Mesenchymal stem cell (in vitro differentiated cells and primary cell): ENCODE results near the gene KRTAP9-2.
A peak's percentile ranks its signal among the peaks of the same experiment; 100 is the strongest.

Experiments
- DNase-seq: peaks from one replicate; pipeline ENCODE4 v3.0.0-alpha.2; 2013
- H2AFZ ChIP-seq: one replicate; pipeline ENCODE4 v1.6.1; 2013; ENCODE audit warnings: low read depth, mild to moderate bottlenecking, control low read depth, inconsistent platforms, low read length, moderate library complexity
- H2AK5ac ChIP-seq: 2 replicates; pipeline ENCODE4 v1.6.1; 2013; ENCODE audit warnings: low read length, moderate library complexity, mild to moderate bottlenecking, inconsistent platforms; ENCODE audit not compliant: severe bottlenecking
- H2BK120ac ChIP-seq: one replicate; pipeline ENCODE4 v1.6.1; 2013; ENCODE audit warnings: low read depth, mild to moderate bottlenecking, inconsistent platforms, low read length, moderate library complexity
- H2BK12ac ChIP-seq, 2 experiments: one replicate each; pipeline ENCODE4 v1.6.1; 2013; ENCODE audit warnings: inconsistent platforms in 2 of 2, low read length in 2 of 2, mild to moderate bottlenecking in 2 of 2, moderate library complexity in 2 of 2, control low read depth in 1 of 2
- H2BK15ac ChIP-seq: one replicate; pipeline ENCODE4 v1.6.1; 2013; ENCODE audit warnings: mild to moderate bottlenecking, low read depth, inconsistent platforms; ENCODE audit not compliant: poor library complexity, severe bottlenecking
- H2BK5ac ChIP-seq: 2 replicates; pipeline ENCODE4 v1.6.1; 2013; ENCODE audit warnings: low read depth, mild to moderate bottlenecking, low read length, control low read depth, inconsistent platforms; ENCODE audit not compliant: poor library complexity, severe bottlenecking
- H3K14ac ChIP-seq, 2 experiments: one replicate each; pipeline ENCODE4 v1.6.1; 2013; ENCODE audit warnings: inconsistent platforms in 2 of 2, low read length in 2 of 2, control low read depth in 1 of 2, mild to moderate bottlenecking in 1 of 2, moderate library complexity in 1 of 2
- H3K18ac ChIP-seq, 2 experiments: one replicate each; pipeline ENCODE4 v1.6.1; 2013; ENCODE audit warnings: inconsistent platforms in 2 of 2, low read length in 2 of 2, control low read depth in 1 of 2, low read depth in 1 of 2, mild to moderate bottlenecking in 1 of 2
- H3K23ac ChIP-seq, 2 experiments: one replicate each; pipeline ENCODE4 v1.6.1; 2013; ENCODE audit warnings: inconsistent platforms in 2 of 2, low read length in 2 of 2, mild to moderate bottlenecking in 2 of 2, moderate library complexity in 2 of 2, control low read depth in 1 of 2
- H3K27ac ChIP-seq: 2 replicates; pipeline ENCODE4 v1.5.1; 2013; ENCODE audit warnings: mild to moderate bottlenecking, moderate library complexity, low read length, control low read depth, inconsistent platforms; ENCODE audit not compliant: poor library complexity, severe bottlenecking
- H3K27me3 ChIP-seq, 2 experiments: 2 replicates each; pipeline versions ENCODE4 v1.6.1 to v1.7.0; 2013; ENCODE audit warnings: low read length in 2 of 2, mild to moderate bottlenecking in 2 of 2, moderate library complexity in 2 of 2, control low read depth in 1 of 2, inconsistent platforms in 1 of 2; ENCODE audit not compliant: control insufficient read depth in 1 of 2, insufficient read depth in 1 of 2
- H3K36me3 ChIP-seq, 2 experiments: 2 replicates each; pipeline versions ENCODE4 v1.6.1 to v1.7.0; 2013; ENCODE audit warnings: low read length in 2 of 2, control low read depth in 1 of 2, inconsistent platforms in 1 of 2, low read depth in 1 of 2, mild to moderate bottlenecking in 1 of 2; ENCODE audit not compliant: insufficient read depth in 2 of 2, control insufficient read depth in 1 of 2
- H3K4ac ChIP-seq, 2 experiments: one replicate each; pipeline ENCODE4 v1.6.1; 2013; ENCODE audit warnings: inconsistent platforms in 2 of 2, low read length in 2 of 2, mild to moderate bottlenecking in 2 of 2, moderate library complexity in 2 of 2, control low read depth in 1 of 2, low read depth in 1 of 2
- H3K4me1 ChIP-seq: 2 replicates; pipeline ENCODE4 v1.6.1; 2013; ENCODE audit warnings: low read depth, low read length, control low read depth; ENCODE audit not compliant: control insufficient read depth, insufficient read depth
- H3K4me2 ChIP-seq: 2 replicates; pipeline ENCODE4 v1.6.1; 2013; ENCODE audit warnings: low read length, mild to moderate bottlenecking, inconsistent platforms; ENCODE audit not compliant: poor library complexity, severe bottlenecking
- H3K4me3 ChIP-seq, 2 experiments: 2 replicates each; pipeline versions ENCODE4 v1.5.1 to v1.7.0; 2013; ENCODE audit warnings: low read length in 2 of 2, mild to moderate bottlenecking in 2 of 2, control low read depth in 1 of 2, low read depth in 1 of 2; ENCODE audit not compliant: insufficient read depth in 1 of 2
- H3K79me1 ChIP-seq: replicated peaks from 2 replicates; pipeline ENCODE4 v1.6.1; 2013; ENCODE audit warnings: mild to moderate bottlenecking, control low read depth, low read length, inconsistent platforms; ENCODE audit not compliant: poor library complexity, severe bottlenecking
- H3K9ac ChIP-seq: 2 replicates; pipeline ENCODE4 v1.7.0; 2013; ENCODE audit warnings: mild to moderate bottlenecking, low read length, moderate library complexity
- H3K9me3 ChIP-seq: 2 replicates; pipeline ENCODE4 v1.7.0; 2013; ENCODE audit warnings: mild to moderate bottlenecking, low read length; ENCODE audit not compliant: control insufficient read depth
- H4K8ac ChIP-seq: one replicate; pipeline ENCODE4 v1.6.1; 2013; ENCODE audit warnings: inconsistent platforms, mild to moderate bottlenecking, low read length, moderate library complexity
- H4K91ac ChIP-seq: one replicate; pipeline ENCODE4 v1.6.1; 2013; ENCODE audit warnings: mild to moderate bottlenecking, low read length, inconsistent platforms
- WGBS: methylation state at CpG from one replicate; pipeline ENCODE4 v1.1.7; 2013; ENCODE audit warnings: mixed read lengths; 5-methylcytosine and 5-hydroxymethylcytosine counted together

The KRTAP9-2 gene

DNA sequence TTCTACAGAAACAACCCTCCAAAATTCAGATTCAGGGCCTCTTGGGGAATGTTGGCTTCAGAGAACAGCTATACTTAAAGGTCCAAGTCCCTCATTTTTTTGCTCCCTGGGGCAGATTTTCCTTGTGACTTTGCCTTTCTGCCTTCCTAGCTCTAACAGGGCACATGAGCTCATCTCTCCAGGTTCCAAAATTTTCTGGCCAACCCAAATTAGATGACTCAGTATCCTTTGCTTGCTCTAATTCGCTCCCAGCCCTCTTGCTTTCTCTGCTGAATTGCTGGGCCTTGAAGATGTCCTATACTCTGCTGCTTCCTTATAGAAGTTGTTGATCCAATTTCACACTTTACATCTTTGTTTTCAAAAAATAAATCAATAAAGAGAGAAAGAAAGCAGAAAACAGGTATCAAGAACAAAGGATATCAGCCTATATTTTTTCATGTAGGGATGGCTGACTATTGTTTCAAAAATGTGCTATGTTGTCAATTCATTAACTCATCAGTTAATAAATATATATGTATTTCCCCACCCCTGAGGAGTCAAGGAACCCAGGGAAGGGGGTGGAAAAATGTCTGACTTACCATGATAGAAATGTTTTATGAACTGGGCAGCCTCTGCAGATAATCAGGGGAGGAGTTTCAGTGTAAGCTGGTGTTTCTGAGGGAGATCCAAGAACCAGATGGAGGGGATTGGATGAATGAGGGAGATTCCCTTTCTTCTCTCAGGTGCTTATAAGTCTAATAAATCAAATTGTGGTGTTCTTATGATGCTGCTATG is 47.4 kb upstream of the KRTAP9-2 start:
- Histone ChIP-seq H2BK120ac (no peak overlapping the region), H2AK5ac (no peak overlapping the region), H3K23ac (no peak overlapping the region), H3K18ac (no peak overlapping the region), H3K27me3 (no peaks in the 10 kb centered on the region), H3K4me1 (peaks cover 4% of the 10 kb centered on the region), H3K9me3 (no peaks in the 10 kb centered on the region), H2AFZ (no peak overlapping the region), H2BK15ac (no peak overlapping the region), H3K4me3 (no peak overlapping the region), H3K4ac (no peak overlapping the region), H3K9ac (peak overlapping the region; percentile 83), H2BK5ac (no peak overlapping the region), H3K14ac (no peak overlapping the region), H4K91ac (no peak overlapping the region), H3K79me1 (no peaks in the 10 kb centered on the region), H3K4me2 (no peak overlapping the region), H4K8ac (no peak overlapping the region), H3K36me3 (no peaks in the 10 kb centered on the region), H2BK12ac (no peak overlapping the region), H3K27ac (peak overlapping the region; percentile 44)
- 86% methylated on average over 1 of the region's 1 CpG for WGBS
- no peak for DNase-seq

DNA sequence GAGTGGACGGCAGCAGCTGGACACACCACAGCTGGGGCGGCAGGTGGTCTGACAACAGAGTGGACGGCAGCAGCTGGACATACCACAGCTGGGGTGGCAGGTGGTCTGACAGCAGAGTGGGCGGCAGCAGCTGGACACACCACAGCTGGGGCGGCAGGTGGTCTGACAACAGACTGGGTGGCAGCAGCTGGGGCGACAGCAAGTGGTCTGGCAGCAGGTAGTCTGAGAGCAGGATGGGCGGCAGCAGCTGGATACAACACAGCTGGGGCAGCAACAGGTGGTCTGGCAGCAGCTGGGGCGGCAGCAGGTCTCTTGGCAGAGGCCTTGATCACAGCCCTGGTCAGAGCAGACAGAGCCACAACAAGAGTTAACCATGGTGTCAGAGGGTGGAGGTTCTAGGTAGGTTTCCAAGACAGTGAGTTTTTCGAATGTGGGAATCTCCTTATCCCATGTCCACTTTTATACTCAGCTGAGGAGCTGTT is 41.9 kb upstream of the KRTAP9-2 start, which contains the start of gene KRTAP4-1:
TSS of gene KRTAP4-1 (minus strand) at position 432 of the 482 bp plus-strand sequence. CDS start at position 375, 57 bp downstream.
- 87% methylated on average over 8 of the region's 9 CpGs for WGBS
- Histone ChIP-seq H3K9me3 (no peaks in the 10 kb centered on the region), H3K9ac (no peak within 1 kb of the TSS), H3K79me1 (no peaks in the 10 kb centered on the region), H2AK5ac (no peak within 1 kb of the TSS), H3K4me3 (no peak within 1 kb of the TSS), H4K91ac (no peak within 1 kb of the TSS), H2AFZ (no peak within 1 kb of the TSS), H3K27me3 (no peaks in the 10 kb centered on the region), H2BK12ac (no peak within 1 kb of the TSS), H4K8ac (no peak within 1 kb of the TSS), H3K27ac (no peak within 1 kb of the TSS), H3K23ac (no peak within 1 kb of the TSS), H3K36me3 (no peaks in the 10 kb centered on the region), H3K14ac (no peak within 1 kb of the TSS), H3K4me1 (peaks cover under 1% of the 10 kb centered on the region), H2BK15ac (no peak within 1 kb of the TSS), H3K18ac (no peak within 1 kb of the TSS), H2BK5ac (no peak within 1 kb of the TSS), H2BK120ac (no peak within 1 kb of the TSS), H3K4me2 (no peak within 1 kb of the TSS), H3K4ac (no peak within 1 kb of the TSS)
- DNase-seq, result no peak

DNA sequence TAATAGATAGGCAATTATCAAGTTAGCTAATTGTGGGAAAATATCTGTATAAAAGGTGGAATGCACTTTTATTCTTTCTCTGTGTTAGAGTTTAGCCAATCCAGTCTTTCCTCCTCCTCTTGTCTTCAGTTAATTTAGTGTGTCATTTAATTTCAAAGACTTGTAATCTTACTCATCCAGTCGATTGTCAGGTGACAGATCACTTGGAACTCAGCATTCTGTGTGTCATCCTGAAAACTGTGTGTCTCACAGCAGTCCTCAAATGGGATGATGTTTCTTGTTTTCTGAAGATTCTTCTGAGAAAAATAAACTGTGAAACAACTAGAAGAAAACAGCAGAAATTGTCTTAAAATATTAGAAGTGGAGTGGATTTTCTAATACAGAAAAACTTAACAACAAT is 41.4 kb upstream of the KRTAP9-2 start:
- no peak for DNase-seq

DNA sequence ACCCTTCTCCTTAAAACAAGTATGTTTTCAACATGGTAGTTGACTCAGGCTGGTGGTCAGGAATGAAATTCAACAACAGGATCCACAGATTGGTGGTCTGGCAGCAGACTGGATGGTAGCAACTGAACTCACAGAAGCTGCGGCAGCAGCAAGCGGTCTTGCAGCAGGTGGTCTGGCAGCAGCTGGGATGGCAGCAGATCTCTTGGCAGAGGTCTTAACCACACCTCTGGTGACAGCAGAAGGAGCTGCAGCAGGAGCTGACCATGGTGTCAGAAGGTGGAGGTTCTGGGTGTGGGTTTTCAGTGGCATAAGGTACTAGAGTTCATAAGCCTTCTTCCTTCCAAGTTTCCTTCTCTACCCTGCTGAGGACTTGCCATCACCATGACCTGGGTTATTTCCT is 39.6 kb upstream of the KRTAP9-2 start:
- H3K4me1 ChIP-seq, result peaks cover 6% of the 10 kb centered on the region
- no peak overlapping the region for H2BK12ac ChIP-seq
- H3K23ac ChIP-seq, result no peak overlapping the region
- H3K36me3 ChIP-seq, result no peaks in the 10 kb centered on the region
- H3K18ac ChIP-seq, result no peak overlapping the region
- H3K4ac ChIP-seq, result no peak overlapping the region
- no peak overlapping the region for H2BK5ac ChIP-seq
- H3K27me3 ChIP-seq, result no peaks in the 10 kb centered on the region
- no peak overlapping the region for H3K4me3 ChIP-seq
- no peak for DNase-seq
- H3K14ac ChIP-seq, result no peak overlapping the region
- no peak overlapping the region for H3K9ac ChIP-seq
- H2AFZ ChIP-seq, result no peak overlapping the region
- no peaks in the 10 kb centered on the region for H3K79me1 ChIP-seq
- no peak overlapping the region for H2AK5ac ChIP-seq
- H3K9me3 ChIP-seq, result no peaks in the 10 kb centered on the region
- WGBS, result 93% methylated on average over 2 of the region's 2 CpGs
- no peak overlapping the region for H4K8ac ChIP-seq
- H2BK120ac ChIP-seq, result no peak overlapping the region
- H3K4me2 ChIP-seq, result no peak overlapping the region
- no peak overlapping the region for H3K27ac ChIP-seq
- H4K91ac ChIP-seq, result no peak overlapping the region
- H2BK15ac ChIP-seq, result no peak overlapping the region

More for the DNA sequence above, 41.4 kb upstream of the KRTAP9-2 start:
- Histone ChIP-seq H3K36me3 (no peaks in the 10 kb centered on the region), H3K18ac (no peak overlapping the region), H2BK5ac (no peak overlapping the region), H2AFZ (no peak overlapping the region), H3K9me3 (no peaks in the 10 kb centered on the region), H3K4ac (no peak overlapping the region), H3K14ac (no peak overlapping the region), H4K8ac (no peak overlapping the region), H2BK12ac (no peak overlapping the region), H2BK15ac (no peak overlapping the region), H3K4me2 (no peak overlapping the region), H4K91ac (no peak overlapping the region), H2BK120ac (no peak overlapping the region), H3K4me1 (peaks cover 2% of the 10 kb centered on the region), H3K23ac (no peak overlapping the region), H3K4me3 (no peak overlapping the region), H3K9ac (no peak overlapping the region), H3K27me3 (no peaks in the 10 kb centered on the region), H3K27ac (no peak overlapping the region), H3K79me1 (no peaks in the 10 kb centered on the region), H2AK5ac (no peak overlapping the region)
- WGBS, result 55% methylated on average over 1 of the region's 1 CpG
